K562 (cell line): ENCODE results near the gene SAE1. TPM values are rescaled to one million over a fixed set of nuclear protein-coding genes. Genes with fewer than 3 reads are reported as not detected.

Experiments
- ARID3B ChIP-seq: fragments of 250-450 bp; sonication (Bioruptor Pico); IDR thresholded peaks from 2 replicates; pipeline ENCODE4 v1.4.0; 2020; ENCODE audit warnings: borderline replicate concordance
- ATF1 ChIP-seq, 2 experiments: fragments of 450-650 bp in 1 of 2; IDR thresholded peaks; 2 replicates each; pipeline ENCODE4 v1.6.1; 2016; ENCODE audit warnings: missing compliant biosample characterization in 1 of 2, missing genetic modification characterization in 1 of 2
- HBP1 ChIP-seq: fragments of 450-650 bp; formaldehyde crosslinking; IDR thresholded peaks from 2 replicates; pipeline ENCODE4 v1.4.0; 2022; ENCODE audit warnings: missing genetic modification characterization
- MEF2D ChIP-seq: conservative IDR thresholded peaks from 2 replicates; pipeline ENCODE4 v1.6.1; 2016; ENCODE audit warnings: low read depth, missing genetic modification characterization, missing compliant biosample characterization
- NR0B1 ChIP-seq: fragments of 450-650 bp; IDR thresholded peaks from one replicate; pipeline ENCODE4 v1.6.1; 2018; ENCODE audit warnings: mild to moderate bottlenecking, moderate library complexity; ENCODE audit not compliant: partially characterized antibody
- PKNOX1 ChIP-seq: fragments of 450-650 bp; IDR thresholded peaks from 2 replicates; pipeline ENCODE4 v1.6.1; 2016
- PTRF ChIP-seq: fragments of 450-650 bp; IDR thresholded peaks from 2 replicates; pipeline ENCODE4 v1.6.1; 2016; ENCODE audit warnings: mild to moderate bottlenecking, missing genetic modification characterization, missing compliant biosample characterization
- RBFOX2 ChIP-seq: fragments of 200-400 bp; formaldehyde crosslinking; IDR thresholded peaks from 2 replicates; pipeline ENCODE4 v1.6.1; 2017; ENCODE audit warnings: low read depth, mild to moderate bottlenecking, low read length, moderate library complexity
- SMARCA4 ChIP-seq: fragments of 450-650 bp; IDR thresholded peaks from 2 replicates; pipeline ENCODE4 v1.6.1; 2016
- SMARCA5 ChIP-seq: fragments of 450-650 bp; IDR thresholded peaks from 2 replicates; pipeline ENCODE4 v1.6.1; 2016
- TEAD1 ChIP-seq, 2 experiments: fragments of 450-650 bp in 1 of 2; sonication (generic) in 1 of 2; formaldehyde crosslinking; IDR thresholded peaks; 2 replicates each; pipeline versions ENCODE4 v1.4.0 to v1.8.0; 2020 to 2022; ENCODE audit warnings: mild to moderate bottlenecking in 2 of 2, missing genetic modification reagents in 1 of 2
- TEAD4 ChIP-seq, 2 experiments: sonication (generic) in 1 of 2; formaldehyde crosslinking in 1 of 2; IDR thresholded peaks; 2 replicates each; pipeline versions ENCODE4 v1.6.1 to v1.8.0; 2012 to 2022; ENCODE audit warnings: borderline replicate concordance in 1 of 2, inconsistent platforms in 1 of 2, low read length in 1 of 2, mild to moderate bottlenecking in 1 of 2, missing genetic modification reagents in 1 of 2
- TSHZ1 ChIP-seq: fragments of 250-450 bp; sonication (Bioruptor Pico); IDR thresholded peaks from 2 replicates; pipeline ENCODE4 v1.4.0; 2020; ENCODE audit warnings: mild to moderate bottlenecking, moderate library complexity
- ZBED1 ChIP-seq: IDR thresholded peaks from 2 replicates; pipeline ENCODE4 v1.6.1; 2014
- ZFPM2 ChIP-seq: fragments of 250-450 bp; sonication (Bioruptor Pico); IDR thresholded peaks from 2 replicates; pipeline ENCODE4 v1.5.1; 2022; ENCODE audit warnings: mild to moderate bottlenecking
- polyA plus RNA-seq, 8 experiments: library from polyadenylated mRNA; depleted of rRNA in 4 of 8; stranded (reverse) in 5 of 8; unstranded in 3 of 8; fragments of >200 nt; fragmentation: Nextera tagmentation in 2 of 8; fragmentation: Illumina TruSeq in 1 of 8; extraction: Ambion mirVana in 2 of 8; extraction: Trizol in 1 of 8; gene quantifications; 2 replicates each; pipeline versions ENCODE4 v1.2.1 to v1.2.3, GENCODE V29; 2011 to 2014; ENCODE audit warnings: inconsistent platforms in 1 of 8, missing spikeins in 1 of 8
- total RNA-seq, 7 experiments: library from RNA; depleted of rRNA in 6 of 7; stranded (reverse); fragments of >200 nt in 6 of 7; fragmentation: Illumina TruSeq in 2 of 7; extraction: Trizol in 2 of 7; gene quantifications; 2 replicates each; pipeline versions ENCODE4 v1.2.1 to v1.2.3, GENCODE V29; 2011 to 2021; ENCODE audit warnings: low replicate concordance in 1 of 7

Gene SAE1
- total and polyA plus RNA-seq, 9 of the 15 experiments (the other 6 are each of a cell fraction or from before 2014, with no cell fraction given) = 82.8 to 299 (median 217) TPM

GRCh38 chr19:47241919-47242577 is 111.4 kb downstream of the SAE1 start (continued):
- TF ChIP-seq HBP1 (CRISPR knock-in tag) (peak; percentile 32; the same call in 1 of the 2 replicates), TSHZ1 (CRISPR knock-in tag) (no peak), MEF2D (0 out of 2 replicates have a peak, but pooled peaks have one; percentile 17), ZFPM2 (CRISPR knock-in tag) (no peak), PTRF (tag) (no peak), SMARCA5 (no peak), NR0B1 (no peak), SMARCA4 (no peak), ZBED1 (no peak), PKNOX1 (no peak), TEAD4 (IDR thresholded peaks at IDR 0.05; ENCODE audit: low read length) (no peak), TEAD4 (CRISPR knock-in tag; IDR thresholded peaks at IDR 0.05; ENCODE audit: borderline replicate concordance) (no peak), ARID3B (no peak), RBFOX2 (no peak), TEAD1 (CRISPR knock-in tag; IDR thresholded peaks at IDR 0.05) (peak in 1 of 2 experiments; percentile 77; a peak in 1 of 4 replicates), ATF1 (CRISPR knock-in tag; IDR thresholded peaks at IDR 0.05) (no peak), ATF1 (tag; IDR thresholded peaks at IDR 0.05) (no peak)
